NCI-H1092 (cell line): ENCODE data around the gene STK38L.
"Not testable (repeated sequence)": the region's sequence is repeated elsewhere in the genome, so short reads cannot be mapped to it uniquely, and the experiment has no call there.

Source experiments
- DNase-seq: peaks from one replicate; lab custom pipeline; 2025; lab: John Stamatoyannopoulos, UW

Gene STK38L

DNA sequence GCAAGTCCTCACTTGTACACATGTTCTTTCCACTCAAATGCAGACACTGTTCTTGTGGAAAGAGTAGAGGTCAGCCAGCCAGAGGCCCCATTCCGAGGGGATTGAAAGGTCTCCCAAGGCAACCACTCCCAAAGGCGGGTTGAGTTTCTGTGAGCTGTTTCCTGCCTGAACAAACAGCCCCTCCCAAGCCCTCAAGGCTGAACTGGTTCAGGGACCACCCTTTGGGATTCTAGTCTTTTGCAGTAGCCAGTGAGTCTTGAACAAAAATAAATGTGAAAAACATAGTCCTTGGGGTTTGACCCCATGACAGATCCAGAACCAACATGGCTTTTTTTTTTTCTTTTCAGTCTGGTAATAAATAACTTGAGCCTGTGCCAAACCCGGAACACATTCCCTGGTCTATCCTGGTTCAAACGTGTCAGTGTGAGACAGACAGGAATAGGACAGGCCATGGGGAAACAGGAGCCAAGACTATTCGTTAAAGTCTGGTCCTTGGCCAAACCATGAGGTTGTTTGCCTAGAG, 17.6 kb upstream of the STK38L start:
- no peak for DNase-seq

GRCh38 chr12:27229367-27229766, 14.7 kb upstream of the STK38L start:
- DNase-seq: no peak

- DNase-seq: not testable (repeated sequence)
Observed at GRCh38 chr12:27231374-27231773, 12.7 kb upstream of the STK38L start.

DNA sequence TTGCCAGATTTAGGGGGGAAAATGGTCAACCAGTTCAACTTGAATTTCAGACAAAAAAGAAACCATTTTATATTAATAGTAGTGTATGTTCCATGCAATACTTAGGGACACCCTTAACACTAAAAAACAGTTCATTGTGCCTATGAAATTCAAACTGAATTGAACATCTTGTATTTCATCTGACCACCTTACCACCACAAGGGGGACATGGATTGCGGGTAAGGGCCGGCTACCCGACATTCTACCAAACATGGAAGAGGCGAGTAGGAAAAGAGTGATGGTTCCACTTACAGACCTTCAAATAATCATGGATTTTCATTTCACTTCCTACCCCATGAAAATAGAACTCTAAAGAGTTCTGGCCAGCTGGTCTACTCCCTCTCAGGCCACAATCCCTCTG, 10.3 kb upstream of the STK38L start:
- DNase-seq: no peak

DNA sequence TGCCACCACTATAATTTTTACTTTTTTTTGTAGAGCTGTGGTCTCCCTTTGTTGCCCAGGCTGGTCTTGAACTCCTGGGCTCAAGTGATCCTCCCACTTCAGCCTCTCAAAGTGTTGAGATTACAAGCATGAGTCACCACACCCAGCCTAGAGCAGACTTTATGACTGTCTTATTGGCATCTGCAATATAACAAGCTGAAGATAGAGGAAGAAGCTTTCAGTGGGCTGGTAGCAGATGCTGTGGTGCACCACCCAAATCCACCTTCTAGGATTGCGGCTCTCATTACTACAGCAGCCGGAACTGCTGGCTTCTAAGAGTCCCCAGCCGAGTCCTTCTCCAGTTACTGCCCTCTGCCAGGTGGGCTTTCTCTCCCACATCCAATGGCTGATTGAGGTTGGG, 7.6 kb upstream of the STK38L start:
- no peak for DNase-seq

GRCh38 chr12:27237790-27238771, 6.0 kb upstream of the STK38L start:
- no peak for DNase-seq

GRCh38 chr12:27243006-27243405, 1.1 kb upstream of the STK38L start:
- DNase-seq: no peak

DNA sequence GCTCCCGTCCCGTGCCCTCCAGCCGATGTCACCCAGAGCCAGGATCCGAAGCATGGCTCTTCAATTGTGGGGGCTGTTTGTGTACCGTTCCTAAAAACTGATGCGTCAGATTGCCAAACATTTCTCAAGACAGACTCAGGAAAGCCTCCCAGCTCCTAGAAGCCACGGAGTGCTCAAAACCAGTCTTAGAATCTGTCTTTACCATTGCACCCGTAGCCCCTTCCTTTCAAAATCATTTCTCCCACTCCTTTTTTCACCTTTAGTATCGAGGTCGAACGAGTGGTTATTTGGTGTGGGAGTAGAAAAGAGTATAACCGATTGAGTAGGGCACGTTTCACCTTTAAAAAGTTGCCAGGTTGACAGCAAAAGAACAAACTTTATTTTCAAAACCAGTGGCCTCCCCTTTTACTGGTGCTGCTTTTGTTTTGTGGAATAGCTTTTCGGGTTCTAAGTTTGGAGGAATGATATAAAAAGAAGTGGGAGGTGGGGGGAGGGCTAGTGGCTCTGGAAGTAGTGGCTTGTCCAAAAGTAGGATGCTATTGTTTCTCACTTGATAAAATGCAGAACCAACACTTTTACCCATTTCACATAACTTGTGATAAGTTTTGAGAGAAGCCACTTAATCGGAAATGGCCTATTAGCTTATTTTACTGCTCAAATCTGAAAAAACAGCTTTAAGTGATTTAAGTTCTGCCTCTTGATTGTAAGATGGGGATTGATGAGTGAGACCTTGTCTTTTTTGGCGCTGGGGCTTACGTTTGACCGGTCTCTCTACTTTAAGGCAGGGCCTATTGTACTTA, 803 bp downstream of the STK38L start:
- DNase-seq: no peak

DNA sequence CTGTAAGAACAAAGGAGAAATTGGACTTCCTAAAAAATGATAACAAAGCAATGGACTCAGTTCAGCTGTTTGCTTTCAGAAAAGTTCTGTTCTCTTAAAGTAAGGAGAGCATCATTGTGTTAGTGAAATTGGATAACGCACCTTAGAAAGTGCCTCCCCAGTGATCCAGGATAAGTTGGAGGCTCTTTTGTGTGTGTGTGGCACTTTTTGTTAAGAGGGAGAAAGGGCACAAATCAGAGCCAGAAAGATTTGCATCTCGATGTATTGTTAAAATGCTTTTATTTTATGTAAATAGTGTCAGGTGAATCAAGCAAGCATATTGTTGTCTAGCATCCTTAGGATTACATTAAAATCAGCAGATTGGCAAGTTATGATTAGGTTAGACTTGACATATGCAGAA, 2.1 kb downstream of the STK38L start:
- no peak for DNase-seq

- DNase-seq: no peak
Observed at GRCh38 chr12:27246774-27247173, 2.7 kb downstream of the STK38L start.

- DNase-seq: no peak
Observed at GRCh38 chr12:27252934-27253333, 8.8 kb downstream of the STK38L start.

GRCh38 chr12:27253347-27253746, 9.3 kb downstream of the STK38L start:
- no peak for DNase-seq

GRCh38 chr12:27255806-27256205, 11.7 kb downstream of the STK38L start:
- no peak for DNase-seq

DNA sequence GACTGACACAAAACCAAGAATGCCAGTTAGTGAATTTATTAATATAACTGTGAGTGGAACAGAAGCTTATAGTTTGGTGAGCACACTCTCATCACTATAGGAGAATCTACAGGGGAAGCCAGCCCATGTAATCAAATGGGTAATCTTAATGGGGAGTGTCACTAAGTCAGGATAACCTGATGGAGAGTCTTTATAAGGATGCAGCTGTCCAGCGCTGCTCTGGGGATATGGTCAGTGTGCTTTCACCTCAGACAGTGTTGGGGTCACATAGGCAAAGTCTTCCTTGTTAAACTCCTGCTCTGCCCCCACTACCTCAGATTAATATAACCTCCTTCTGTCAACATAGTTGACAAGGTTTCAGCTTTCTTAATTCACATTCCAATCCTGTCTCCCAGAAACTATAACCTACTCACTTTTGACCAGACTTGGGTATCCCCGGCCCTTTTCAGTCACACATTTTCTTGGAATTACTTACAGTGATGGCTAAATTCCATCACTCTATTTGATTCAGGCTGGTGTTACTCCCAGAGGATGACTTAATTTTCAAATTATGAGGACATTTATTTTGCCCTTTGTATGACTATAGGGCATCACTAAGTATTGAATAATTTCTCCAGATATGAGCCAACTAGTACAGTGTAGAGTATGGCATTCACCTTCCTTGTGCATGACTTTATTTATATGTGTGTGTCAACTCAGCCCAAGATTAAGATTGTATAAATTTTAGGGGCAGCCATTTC, 13.2 kb downstream of the STK38L start:
- DNase-seq: no peak

DNA sequence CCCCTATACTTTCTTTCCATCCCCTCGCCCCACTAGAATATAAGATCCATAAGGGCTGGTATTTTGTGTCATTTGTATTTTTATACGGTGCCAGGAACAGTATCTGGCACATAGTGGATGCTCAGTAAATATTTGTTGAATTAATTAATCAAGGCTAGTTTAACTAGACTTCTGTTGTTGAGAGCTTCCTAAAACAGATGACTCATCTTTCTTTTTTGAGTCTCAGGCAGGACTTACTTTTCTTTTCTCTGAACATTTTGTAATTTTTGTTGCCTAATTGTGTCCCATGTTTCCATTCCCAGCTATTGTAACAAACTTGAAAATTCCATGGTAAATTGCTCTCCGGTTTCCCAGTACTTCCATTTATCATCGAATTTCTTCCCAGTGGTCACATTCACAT, 16.7 kb downstream of the STK38L start:
- no peak for DNase-seq

DNA sequence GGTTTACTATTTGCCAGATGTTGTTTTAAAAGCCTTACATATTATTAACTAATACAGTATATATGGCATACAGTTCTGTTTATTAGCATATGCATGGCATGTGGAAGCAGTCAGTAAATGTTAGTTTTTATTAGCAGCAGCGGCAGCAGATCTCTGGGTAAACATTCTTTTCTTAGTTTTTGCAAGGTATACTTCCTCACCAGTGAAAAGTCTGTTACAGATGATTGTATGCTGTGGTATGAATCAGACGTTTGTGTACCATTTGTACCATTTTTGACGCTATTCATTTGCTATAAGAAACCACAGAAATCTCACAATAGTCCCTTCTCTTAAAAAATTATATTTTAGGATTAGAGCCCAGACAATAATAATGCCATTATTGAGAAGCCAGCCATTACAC, 17.8 kb downstream of the STK38L start:
- no peak for DNase-seq

DNA sequence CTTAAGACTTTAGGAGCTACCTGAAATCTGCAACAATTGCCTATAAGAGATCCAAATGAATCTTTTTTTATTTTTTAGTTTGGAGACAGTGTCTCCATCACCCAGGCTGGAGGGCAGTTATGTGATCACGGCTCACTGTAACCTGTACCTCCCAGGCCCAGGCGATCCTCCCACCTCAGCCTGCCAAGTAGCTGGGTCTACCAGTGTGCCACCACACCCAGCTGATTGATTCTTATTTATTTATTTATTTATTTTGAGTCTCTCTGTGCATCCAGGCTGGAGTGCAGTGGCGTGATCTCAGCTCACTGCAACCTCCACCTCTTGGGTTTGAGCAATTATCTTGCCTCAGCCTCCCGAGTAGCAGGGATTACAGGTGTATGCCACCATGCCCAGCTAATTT, 26.1 kb downstream of the STK38L start:
- no peak for DNase-seq

GRCh38 chr12:27271206-27271605, 27.1 kb downstream of the STK38L start:
- DNase-seq: no peak

GRCh38 chr12:27272373-27273028, 28.4 kb downstream of the STK38L start:
- DNase-seq: no peak

GRCh38 chr12:27273114-27273513, 29.0 kb downstream of the STK38L start:
- no peak for DNase-seq

GRCh38 chr12:27274706-27275105, 30.6 kb downstream of the STK38L start:
- DNase-seq: no peak

- no peak for DNase-seq
Observed at GRCh38 chr12:27276275-27276674, 32.2 kb downstream of the STK38L start.
